Astrocyte of the cerebellum (primary cell): Measurements from ENCODE around the gene LY6G6C.

Experiments
- DNase-seq: peaks from one replicate; pipeline ENCODE4 v3.0.0-alpha.2; 2011; ENCODE audit warnings: low read depth
- H3K4me3 ChIP-seq: 2 replicates; pipeline ENCODE4 v1.5.1; 2011; ENCODE audit warnings: mild to moderate bottlenecking, low read depth, low read length, moderate library complexity
- CTCF ChIP-seq: IDR thresholded peaks from 2 replicates; pipeline ENCODE4 v1.5.1; 2012; ENCODE audit warnings: low read length, low read depth, moderate library complexity, mild to moderate bottlenecking; ENCODE audit errors: missing control alignments
- in situ Hi-C: cut with HindIII; loops from 2 replicates; pipeline ENCODE4 v1.10.0; 2017; ENCODE audit warnings: low sequenced_read_pairs

LY6G6C gene

GRCh38 chr6:31722173-31722572, 627 bp upstream of the LY6G6C start:
- DNase-seq = no peak
- TF ChIP-seq CTCF = no peak
- in situ Hi-C loops = no loop called here

GRCh38 chr6:31720196-31720770, 1.3 kb downstream of the LY6G6C start:
- no peak overlapping the region for H3K4me3 ChIP-seq
- no peak for TF ChIP-seq CTCF
- DNase-seq = no peak
- in situ Hi-C loops = no loop called here

More at GRCh38 chr6:31722173-31722572, 627 bp upstream of the LY6G6C start:
- no peak overlapping the region for H3K4me3 ChIP-seq

GRCh38 chr6:31719001-31719400, 2.5 kb downstream of the LY6G6C start:
- in situ Hi-C loops = no loop called here
- no peak overlapping the region for H3K4me3 ChIP-seq
- no peak for DNase-seq
- no peak for TF ChIP-seq CTCF

- TF ChIP-seq CTCF = no peak
- no peak overlapping the region for H3K4me3 ChIP-seq
- in situ Hi-C loops = no loop called here
- no peak for DNase-seq
These were observed 3.3 kb downstream of the LY6G6C start for GRCh38 chr6:31718265-31718664.

- H3K4me3 ChIP-seq = no peak overlapping the region
- no peak for DNase-seq
- TF ChIP-seq CTCF = no peak
- in situ Hi-C loops = no loop called here
These were observed 3.9 kb downstream of the LY6G6C start for GRCh38 chr6:31717499-31718222.

GRCh38 chr6:31715022-31715958, 6.3 kb downstream of the LY6G6C start, which contains the start of gene LY6G6D:
Gene LY6G6D (plus strand): TSS chr6:31715348. CDS start chr6:31715356, 8 bp downstream.
- no peak within 1 kb of the TSS for H3K4me3 ChIP-seq
- in situ Hi-C loops = no loop called here
- no peak for TF ChIP-seq CTCF
- DNase-seq = no peak
